Measurements from ENCODE around the gene GNG7. TPM values are rescaled to one million over a fixed set of nuclear protein-coding genes. Genes with fewer than 3 reads are reported as not detected.
"Not testable (repeated sequence)": the region's sequence is repeated elsewhere in the genome, so short reads cannot be mapped to it uniquely, and the experiment has no call there.

Gene GNG7
- total RNA-seq, 1 donor from 2014 or later = 1.7 TPM

DNA sequence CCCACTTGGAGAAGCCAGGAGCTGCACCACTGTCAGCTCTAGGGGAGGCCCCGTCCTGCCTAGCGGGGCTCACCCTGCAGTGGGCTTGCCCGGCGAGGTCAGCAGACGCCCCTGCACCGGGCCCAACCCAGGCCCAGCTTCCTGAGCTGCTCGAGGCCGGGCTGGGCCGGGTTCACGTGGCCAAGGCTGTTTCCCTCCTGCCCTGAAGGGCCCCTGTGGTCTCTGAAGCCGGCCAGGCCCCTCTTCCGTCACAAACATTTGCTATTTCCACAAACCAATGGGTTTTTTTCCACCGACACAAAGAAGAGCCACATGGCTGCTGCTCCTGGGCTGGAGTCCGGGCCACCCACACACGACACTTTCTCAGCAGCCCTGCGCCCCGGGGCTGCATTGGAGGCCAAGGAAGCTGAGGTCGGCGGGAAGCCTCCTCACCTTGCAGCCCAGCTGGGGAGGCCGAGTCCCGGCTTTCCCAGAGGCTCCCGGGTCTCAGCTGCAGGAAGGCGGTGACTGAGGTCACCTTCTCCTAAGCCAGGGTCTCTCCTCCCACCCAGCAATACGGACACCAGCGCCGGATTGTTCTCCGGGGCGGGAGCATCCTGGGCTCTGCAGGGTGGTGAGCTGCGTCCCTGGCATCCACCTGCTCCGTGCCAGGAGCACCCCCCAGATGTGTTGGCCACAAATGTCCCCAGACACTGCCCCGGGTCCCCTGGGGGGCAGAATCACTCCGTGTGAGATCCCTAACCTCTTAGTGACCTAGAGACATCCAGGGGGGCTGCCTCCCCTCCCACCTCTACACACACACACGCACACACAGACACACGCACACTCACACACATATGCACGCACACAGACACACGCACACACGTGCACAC is 146.0 kb downstream of the GNG7 start:
- no peak for DNase-seq (ENCODE audit: low spot score)

DNA sequence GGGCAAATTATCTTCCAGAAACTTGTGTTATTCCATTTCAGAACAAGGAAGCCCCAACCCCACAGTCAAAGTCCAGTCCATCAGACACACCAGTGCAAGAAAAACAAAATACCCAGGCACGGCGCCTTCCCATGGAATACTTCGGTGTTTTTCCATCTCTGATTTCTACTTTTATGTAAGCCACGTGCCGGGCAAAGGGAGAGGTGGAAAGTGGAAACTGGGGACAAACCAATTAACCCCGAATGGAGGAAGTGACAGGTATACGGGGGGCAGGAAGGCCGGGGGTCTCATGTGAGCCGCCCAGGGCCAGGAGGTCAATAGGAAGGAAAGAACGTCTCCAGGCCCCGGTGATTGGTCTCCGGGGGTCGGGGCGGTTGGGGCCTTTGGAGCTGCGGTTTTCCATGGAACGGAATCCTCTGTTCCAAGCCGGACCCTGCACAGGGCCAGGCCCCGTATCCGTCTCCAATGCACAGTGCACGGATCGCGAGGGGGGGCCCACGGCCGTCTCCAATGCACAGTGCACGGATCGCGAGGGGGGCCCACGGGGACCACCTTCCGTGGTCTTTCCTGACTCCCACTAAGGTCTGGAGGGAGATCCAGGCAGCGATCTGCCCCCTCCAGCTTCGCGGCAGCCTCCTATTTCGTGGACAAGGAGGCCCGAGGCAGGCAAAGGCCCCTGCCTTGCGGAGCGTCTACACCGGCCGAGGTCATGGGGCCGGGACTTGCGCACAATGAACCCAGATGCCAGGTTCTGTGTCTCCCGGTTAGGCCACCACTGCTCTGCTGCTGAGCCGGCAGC is 146.9 kb downstream of the GNG7 start:
- DNase-seq (ENCODE audit: low spot score) = no peak

DNA sequence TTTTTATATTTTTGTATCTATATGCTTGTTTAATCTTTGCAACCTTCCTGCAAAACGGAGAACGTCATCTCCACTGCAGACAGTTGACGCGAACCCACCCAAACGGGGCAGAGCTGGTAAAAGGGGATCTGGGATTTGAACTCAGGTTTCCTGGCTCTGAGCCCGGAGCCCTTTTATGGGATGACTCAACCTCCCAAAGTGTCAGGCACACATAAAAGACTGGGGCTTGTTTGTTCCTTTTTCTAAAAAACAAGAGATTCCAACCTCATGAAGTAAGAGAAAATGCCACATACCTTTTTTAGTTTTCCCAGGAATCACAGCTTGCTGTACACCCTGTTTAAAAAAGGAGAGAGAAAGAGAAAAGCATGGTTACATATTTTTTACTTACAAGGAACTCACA is 147.6 kb downstream of the GNG7 start:
- DNase-seq (ENCODE audit: low spot score) = no peak

GRCh38 chr19:2553510-2553909 is 149.0 kb downstream of the GNG7 start:
- DNase-seq (ENCODE audit: low spot score) = no peak

GRCh38 chr19:2552859-2553258 is 149.6 kb downstream of the GNG7 start:
- DNase-seq (ENCODE audit: low spot score) = no peak

DNA sequence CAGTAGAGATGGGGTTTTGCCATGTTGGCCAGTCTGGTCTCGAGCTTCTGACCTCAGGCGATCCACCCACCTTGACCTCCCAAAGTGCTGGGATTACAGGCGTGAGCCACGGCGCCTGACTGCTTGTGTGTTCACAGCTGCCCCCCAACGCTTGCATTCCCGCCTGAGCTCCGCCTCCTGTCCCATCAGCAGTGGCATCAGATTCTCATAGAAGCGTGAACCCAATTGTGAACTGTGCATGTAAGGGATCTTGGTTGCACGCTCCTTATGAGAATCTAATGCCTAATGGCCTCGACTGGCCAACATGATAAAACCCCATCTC is 150.7 kb downstream of the GNG7 start:
- DNase-seq (ENCODE audit: low spot score) = no peak

DNA sequence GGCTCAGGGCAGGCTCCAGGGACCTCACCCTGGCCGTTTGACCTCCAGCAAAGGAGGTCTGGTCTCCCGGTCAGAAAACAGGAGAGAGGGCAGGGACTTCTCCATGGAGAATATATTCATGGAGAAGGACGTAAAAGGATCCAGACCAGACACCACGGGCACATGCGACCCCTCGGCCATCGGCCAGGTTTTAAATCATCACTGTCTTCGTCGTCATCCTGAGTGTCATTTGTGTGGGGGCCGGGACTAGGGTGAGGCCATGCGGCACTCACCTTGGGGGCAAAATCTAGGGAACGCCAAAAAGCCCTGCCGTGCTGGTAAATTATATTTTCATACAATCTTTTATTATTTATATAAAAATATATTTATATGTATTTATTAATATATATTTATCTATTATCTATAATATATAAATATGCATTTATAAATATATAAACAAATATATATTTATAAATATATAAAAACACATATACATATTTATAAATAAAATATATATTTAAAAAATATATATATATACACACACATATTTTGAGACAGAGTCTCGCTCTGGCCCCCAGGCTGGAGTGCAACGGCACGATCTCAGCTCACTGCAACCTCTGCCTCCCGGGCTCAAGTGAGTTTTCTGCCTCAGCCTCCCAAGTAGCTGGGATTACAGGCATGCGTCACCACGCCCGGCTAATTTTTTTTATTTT is 151.2 kb downstream of the GNG7 start:
- DNase-seq (ENCODE audit: low spot score) = no peak

- no peak for DNase-seq (ENCODE audit: low spot score)
Measured at GRCh38 chr19:2550431-2551171, 151.9 kb downstream of the GNG7 start.

DNA sequence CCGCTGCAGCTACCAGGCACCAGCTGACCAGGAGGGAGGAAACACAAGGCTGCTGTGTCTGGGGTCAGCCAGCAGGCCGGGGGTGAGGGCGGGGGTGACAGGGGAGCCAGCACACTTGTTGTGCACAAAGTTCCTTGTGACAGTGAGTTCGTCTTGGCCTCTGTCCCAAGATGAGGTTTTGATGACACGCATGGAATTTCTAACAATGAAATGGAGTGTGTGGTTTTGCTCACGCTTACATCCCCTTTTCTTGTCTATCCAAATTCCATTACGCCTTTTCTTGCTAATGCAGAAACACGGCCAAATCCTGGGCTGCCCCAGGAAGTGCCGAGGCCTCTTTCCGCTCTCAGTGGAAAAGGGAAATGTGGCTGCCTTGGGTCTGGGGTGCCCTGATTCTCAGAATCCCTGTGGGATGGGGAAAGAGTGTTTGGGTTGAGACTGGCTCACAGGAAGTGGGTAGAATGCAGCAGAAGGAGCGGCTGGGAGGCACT is 152.7 kb downstream of the GNG7 start:
- no peak for DNase-seq (ENCODE audit: low spot score)

DNA sequence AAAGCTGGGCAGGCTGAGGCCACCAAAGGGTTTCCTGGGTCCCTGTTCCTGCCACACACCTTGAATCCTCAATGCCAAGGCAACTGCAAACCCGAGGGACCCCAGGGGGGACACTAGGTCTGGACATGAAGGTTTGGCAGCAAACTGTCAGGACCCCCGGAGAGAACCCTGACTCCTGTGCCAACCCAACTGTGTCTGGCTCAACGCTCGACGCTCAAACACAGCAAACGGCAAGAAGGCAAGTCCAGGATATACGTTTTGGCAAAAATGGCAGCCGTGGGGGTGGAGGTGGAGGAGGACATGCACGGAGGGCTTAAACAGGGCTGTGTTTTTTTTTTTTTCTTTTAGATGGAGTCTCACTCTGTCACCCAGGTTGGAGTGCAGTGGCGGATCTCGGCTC is 153.5 kb downstream of the GNG7 start:
- no peak for DNase-seq (ENCODE audit: low spot score)

- DNase-seq (ENCODE audit: low spot score) = no peak
Measured at GRCh38 chr19:2547721-2548120, 154.8 kb downstream of the GNG7 start.

DNA sequence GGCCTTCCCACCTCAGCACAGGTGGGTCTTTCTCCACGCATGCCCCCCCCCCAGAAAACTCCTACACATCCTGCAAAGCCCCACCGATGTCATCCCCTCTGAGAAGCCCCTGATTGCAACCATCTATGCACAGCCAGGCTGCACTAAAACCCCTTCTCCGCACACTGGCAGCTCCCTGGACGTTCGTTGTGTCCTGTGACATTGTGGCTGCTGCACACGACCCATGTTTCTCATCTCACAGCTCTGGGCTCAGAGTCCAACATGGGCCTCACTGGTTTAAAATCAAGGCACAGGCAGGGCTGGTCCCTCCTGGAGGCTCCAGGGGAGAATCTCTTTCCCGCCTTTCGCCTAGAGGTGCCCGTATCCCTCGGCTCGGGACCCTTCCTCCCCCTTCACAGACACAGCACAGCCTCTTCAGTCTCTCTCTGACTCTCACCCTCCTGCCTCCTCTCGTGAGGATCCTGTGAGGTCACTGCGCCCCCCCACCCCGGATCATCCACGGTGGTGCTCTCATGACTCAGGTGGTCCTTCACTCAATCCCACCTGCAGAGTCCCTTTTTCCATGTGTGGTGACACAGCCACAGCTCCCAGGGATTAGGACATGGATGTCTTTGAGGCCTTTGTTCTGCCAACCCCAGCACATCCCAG is 155.3 kb downstream of the GNG7 start:
- no peak for DNase-seq (ENCODE audit: low spot score)

DNA sequence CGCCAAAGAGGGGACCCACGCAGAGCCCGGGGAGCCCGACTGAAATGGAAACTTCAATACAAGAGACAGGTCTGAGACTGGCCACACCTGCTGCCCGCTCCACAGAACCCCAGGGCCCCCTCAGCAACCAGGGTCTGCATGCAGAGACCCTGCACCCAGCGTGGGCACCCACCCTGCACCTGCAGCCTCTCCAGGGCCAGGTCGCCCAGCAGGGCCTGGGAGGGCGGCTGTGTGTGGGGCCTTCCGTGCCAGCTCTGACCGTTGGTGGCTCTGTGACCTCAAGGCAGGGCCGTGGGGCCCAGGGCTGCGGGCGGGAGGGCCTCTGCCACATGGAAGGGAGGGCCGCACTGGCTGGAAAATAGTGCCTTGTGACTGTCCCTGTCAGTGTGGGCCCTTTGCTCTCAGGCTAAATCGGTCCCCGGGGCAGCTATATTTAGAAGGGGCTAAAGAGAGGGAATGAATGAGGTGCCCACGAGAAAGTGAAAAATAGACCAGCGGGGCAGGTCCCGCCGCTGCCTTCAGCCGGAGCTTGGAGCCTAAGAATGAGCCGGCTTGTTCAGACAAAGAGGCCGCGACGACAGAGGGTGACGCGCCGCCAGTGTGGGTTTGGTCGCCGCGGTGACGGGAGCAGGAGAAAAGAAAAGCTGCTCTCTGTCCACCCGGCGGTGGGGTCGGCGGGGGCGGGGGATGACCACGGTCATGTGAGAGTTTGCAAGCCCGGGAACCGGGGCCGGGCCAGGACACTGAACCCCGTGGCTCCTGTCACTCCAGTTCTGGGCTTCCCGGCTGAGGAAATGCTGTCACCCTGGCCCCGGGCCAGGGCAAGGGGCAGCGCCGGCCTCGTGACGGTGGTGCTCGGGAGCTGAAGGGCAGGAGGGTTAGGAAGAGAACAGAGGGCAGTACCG is 156.1 kb downstream of the GNG7 start:
- peak; percentile 93 for DNase-seq (ENCODE audit: low spot score)

DNA sequence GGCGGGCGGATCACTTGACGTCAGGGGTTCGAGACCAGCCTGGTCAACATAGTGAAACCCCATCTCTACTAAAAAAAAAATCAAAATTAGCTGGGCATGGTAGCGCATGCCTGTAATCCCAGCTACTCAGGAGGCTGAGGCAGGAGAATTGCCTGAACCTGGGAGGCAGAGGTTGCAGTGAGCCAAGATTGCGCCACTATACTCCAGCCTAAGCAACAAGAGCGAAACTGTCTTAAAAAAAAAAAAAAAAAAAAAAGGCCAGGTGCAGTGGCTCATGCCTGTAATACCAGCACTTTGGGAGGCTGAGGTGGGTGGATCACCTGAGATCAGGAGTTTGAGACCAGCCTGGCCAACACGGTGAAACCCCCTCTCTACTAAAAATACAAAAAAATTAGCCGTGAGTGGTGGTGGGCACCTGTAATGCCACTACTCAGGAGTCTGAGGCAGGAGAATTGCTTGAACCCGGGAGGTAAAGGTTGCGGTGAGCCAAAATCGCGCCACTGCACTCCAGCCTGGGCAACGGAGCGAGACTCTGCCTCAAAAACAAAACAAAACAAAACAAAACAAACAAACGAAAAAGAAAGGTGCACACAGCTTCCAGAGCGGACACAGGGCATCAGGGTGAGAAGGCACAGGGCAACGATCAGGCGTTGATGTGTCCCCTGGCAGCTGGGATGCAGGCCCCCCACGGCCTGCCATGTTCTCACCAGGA is 156.9 kb downstream of the GNG7 start:
- DNase-seq (ENCODE audit: low spot score) = not testable (repeated sequence)

- no peak for DNase-seq (ENCODE audit: low spot score)
Measured at GRCh38 chr19:2544576-2545415, 157.7 kb downstream of the GNG7 start.

- DNase-seq (ENCODE audit: low spot score) = peak; percentile 97
Measured at GRCh38 chr19:2543463-2544442, 158.7 kb downstream of the GNG7 start.

DNA sequence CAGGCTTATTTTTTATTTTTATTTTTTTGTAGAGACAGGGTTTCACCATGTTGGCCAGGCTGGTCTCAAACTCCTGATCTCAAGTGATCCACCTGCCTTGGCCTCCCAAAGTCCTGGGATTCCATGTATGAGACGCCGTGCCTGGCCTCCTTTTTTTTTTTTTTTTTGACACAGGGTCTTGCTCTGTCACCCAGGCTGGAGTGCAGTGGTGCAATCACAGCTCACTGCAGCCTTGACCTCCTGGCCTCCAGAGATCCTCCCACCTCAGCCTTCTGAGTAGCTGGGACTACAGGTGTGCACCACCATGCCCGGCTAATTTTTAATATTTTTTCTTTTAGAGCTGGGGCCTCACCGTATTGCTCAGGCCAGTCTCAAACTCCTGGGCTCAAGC is 159.4 kb downstream of the GNG7 start:
- DNase-seq (ENCODE audit: low spot score) = not testable (repeated sequence)

All from mesenteric fat pad (tissue), 1 donor.